ENCODE data around the gene FHAD1.

Gene FHAD1

DNA sequence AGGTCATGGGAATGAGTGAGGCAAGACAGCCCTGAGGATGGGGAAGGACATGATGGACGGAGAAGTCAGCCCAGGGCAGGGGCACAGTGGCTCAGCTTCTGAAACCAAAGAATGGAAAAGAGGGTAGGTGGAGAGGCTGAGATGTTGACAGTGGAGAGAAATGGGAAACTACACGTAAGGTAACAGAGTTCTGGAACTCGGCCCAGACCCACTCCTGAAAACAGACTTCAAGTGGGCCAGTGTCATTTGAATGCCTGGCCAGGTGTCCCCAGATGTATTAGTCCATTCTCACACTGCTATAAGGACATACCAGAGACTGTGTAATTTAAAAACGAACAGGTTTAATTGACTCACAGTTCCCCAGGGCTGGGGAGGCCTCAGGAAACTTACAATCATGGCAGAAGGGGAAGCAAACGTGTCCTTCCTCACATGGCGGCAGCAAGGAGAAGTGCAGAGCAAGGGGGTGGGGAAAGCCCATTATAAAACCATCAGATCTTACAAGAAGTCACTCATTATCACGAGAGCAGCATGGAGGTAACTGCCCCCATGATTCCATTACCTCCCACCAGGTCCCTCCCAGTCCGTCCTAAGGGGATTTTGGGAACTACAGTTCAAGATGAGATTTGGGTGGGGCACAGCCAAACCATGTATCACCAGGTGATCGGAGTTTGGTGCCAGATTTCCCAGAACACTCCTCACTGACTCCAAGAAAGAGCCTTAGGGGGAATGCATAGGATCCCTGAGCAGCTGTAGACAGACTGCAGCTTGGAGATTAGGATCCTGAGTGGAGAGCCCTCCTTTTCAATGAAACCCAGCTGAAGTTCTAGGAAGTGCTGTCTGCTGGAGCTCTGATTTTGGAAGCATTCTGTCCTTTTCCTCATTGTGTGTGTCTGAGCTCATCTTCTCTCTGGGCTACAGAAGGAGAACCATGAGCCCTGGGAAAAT lies 40.3 kb downstream of the FHAD1 start:
- no peak overlapping the region for H3K4me3 ChIP-seq (ENCODE audit: low read depth, low read length)
- no peaks in the 10 kb centered on the region for H3K36me3 ChIP-seq (ENCODE audit: control insufficient read depth, insufficient read depth, low read length)
- no peak overlapping the region for H3K9ac ChIP-seq
- H3K27me3 ChIP-seq (ENCODE audit: control insufficient read depth, insufficient read depth, low read length), result no peaks in the 10 kb centered on the region
- H3K4me2 ChIP-seq (ENCODE audit: low read length), result no peak overlapping the region
- H2AFZ ChIP-seq, result no peak overlapping the region
- H3K9me3 ChIP-seq (ENCODE audit: control insufficient read depth, low read length), result no peaks in the 10 kb centered on the region
- H3K4me1 ChIP-seq, result no peaks in the 10 kb centered on the region
- H3K27ac ChIP-seq, result no peak overlapping the region
- no peaks in the 10 kb centered on the region for H3K79me2 ChIP-seq
- TF ChIP-seq CTCF (IDR thresholded peaks at IDR 0.05), result no peak

DNA sequence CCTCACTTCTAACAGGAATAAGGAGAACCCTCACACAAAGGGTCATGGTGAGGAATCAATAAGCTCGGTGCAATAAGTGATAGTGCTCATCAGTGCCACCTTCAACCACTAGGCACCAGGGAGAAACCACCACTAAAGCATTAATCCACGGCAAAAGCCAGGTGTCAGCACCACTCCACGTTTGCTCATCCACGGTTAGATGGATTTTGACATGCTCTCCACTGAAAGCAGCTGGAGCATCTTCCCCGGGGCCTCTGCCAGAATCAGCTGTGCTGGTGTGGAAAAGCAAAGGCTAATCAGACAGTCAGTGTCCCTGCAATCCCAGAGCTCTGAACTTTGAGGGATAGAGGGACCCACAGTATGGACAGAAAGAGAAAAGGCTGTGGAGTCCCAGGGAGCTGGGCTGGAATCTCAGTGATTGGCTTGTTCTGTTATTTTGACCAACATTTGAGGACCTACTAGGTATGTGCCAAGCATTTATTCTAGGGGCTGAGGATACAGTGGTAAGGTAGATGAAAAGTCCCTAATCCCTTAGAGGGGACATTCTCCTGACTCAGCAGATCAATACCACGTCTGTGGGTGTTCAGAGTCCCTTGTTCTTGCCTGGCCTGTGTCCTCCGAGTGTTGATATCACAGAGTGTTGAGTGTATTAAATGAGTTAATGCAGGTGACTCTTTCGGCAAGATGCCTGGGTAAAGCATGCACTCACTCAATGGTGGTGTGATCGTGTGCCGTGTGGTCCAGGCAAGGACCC lies 41.3 kb downstream of the FHAD1 start:
- H3K9ac ChIP-seq, result no peak overlapping the region
- no peaks in the 10 kb centered on the region for H3K9me3 ChIP-seq (ENCODE audit: control insufficient read depth, low read length)
- H3K79me2 ChIP-seq, result no peaks in the 10 kb centered on the region
- H3K4me3 ChIP-seq (ENCODE audit: low read depth, low read length), result no peak overlapping the region
- no peaks in the 10 kb centered on the region for H3K27me3 ChIP-seq (ENCODE audit: control insufficient read depth, insufficient read depth, low read length)
- no peak overlapping the region for H3K27ac ChIP-seq
- TF ChIP-seq CTCF (IDR thresholded peaks at IDR 0.05), result no peak
- H2AFZ ChIP-seq, result no peak overlapping the region
- no peaks in the 10 kb centered on the region for H3K36me3 ChIP-seq (ENCODE audit: control insufficient read depth, insufficient read depth, low read length)
- H3K4me2 ChIP-seq (ENCODE audit: low read length), result no peak overlapping the region
- H3K4me1 ChIP-seq, result no peaks in the 10 kb centered on the region

- Histone ChIP-seq H3K4me2 (ENCODE audit: low read length) (no peak overlapping the region), H3K27ac (no peak overlapping the region), H3K9ac (no peak overlapping the region), H3K4me1 (no peaks in the 10 kb centered on the region), H3K36me3 (ENCODE audit: control insufficient read depth, insufficient read depth, low read length) (no peaks in the 10 kb centered on the region), H3K9me3 (ENCODE audit: control insufficient read depth, low read length) (no peaks in the 10 kb centered on the region), H3K79me2 (no peaks in the 10 kb centered on the region), H3K27me3 (ENCODE audit: control insufficient read depth, insufficient read depth, low read length) (no peaks in the 10 kb centered on the region), H3K4me3 (ENCODE audit: low read depth, low read length) (no peak overlapping the region), H2AFZ (no peak overlapping the region)
- no peak for TF ChIP-seq CTCF (IDR thresholded peaks at IDR 0.05)
Observed at GRCh38 chr1:15289251-15289651, 42.2 kb downstream of the FHAD1 start.

DNA sequence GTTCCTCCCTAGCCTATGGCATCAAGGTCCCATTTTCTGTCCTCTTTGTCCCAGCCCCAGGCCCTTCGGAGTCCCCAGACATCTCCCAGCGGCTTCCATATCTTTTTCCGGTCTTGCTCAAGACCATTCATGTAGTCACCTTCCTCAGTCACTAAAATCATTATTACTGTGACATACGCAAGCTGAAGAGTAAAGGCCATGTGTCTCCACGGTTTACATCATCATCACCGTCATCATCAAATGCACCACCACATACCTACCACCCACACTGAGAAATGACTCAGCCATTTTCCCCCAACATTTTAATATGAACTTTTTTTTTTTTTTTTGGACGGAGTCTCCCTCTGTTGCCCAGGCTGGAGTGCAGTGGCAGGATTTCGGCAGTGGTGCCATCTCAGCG lies 43.4 kb downstream of the FHAD1 start:
- no peak overlapping the region for H3K27ac ChIP-seq
- no peaks in the 10 kb centered on the region for H3K36me3 ChIP-seq (ENCODE audit: control insufficient read depth, insufficient read depth, low read length)
- no peaks in the 10 kb centered on the region for H3K79me2 ChIP-seq

More for the DNA sequence above, 43.4 kb downstream of the FHAD1 start:
- Histone ChIP-seq H3K4me2 (ENCODE audit: low read length) (no peak overlapping the region), H2AFZ (no peak overlapping the region), H3K27me3 (ENCODE audit: control insufficient read depth, insufficient read depth, low read length) (no peaks in the 10 kb centered on the region), H3K9ac (no peak overlapping the region), H3K9me3 (ENCODE audit: control insufficient read depth, low read length) (no peaks in the 10 kb centered on the region), H3K4me3 (ENCODE audit: low read depth, low read length) (no peak overlapping the region), H3K4me1 (no peaks in the 10 kb centered on the region)
- TF ChIP-seq CTCF (IDR thresholded peaks at IDR 0.05), result no peak

All from parathyroid adenoma (tissue), 2 donors.